Keratinocyte (primary cell): ENCODE measurements around the gene NPFFR1. TPM values are rescaled to one million over a fixed set of nuclear protein-coding genes. Genes with fewer than 3 reads are reported as not detected.

Experiments
- DNase-seq: peaks from one replicate; pipeline ENCODE4 v3.0.0-alpha.2; 2011; ENCODE audit warnings: low read depth, missing footprints, low spot score
- FAIRE-seq: peaks from 2 replicates; lab custom pipeline; 2011; peaks lifted over from hg19 to GRCh38; lab: Jason Lieb, UNC
- H2AFZ ChIP-seq: 2 replicates; pipeline ENCODE4 v1.6.0; 2012; ENCODE audit warnings: low read length, control low read depth, inconsistent platforms; ENCODE audit not compliant: control insufficient read depth
- H3K27ac ChIP-seq: 2 replicates; pipeline ENCODE4 v1.5.1; 2011; ENCODE audit warnings: low read length; ENCODE audit not compliant: control insufficient read depth, insufficient read depth
- H3K27me3 ChIP-seq: 3 replicates; pipeline ENCODE4 v1.6.0; 2011; ENCODE audit warnings: low read length; ENCODE audit not compliant: control insufficient read depth, insufficient read depth; ENCODE audit errors: extremely low read depth
- H3K36me3 ChIP-seq, 2 experiments: 2 replicates in 1 of 2; 3 replicates in 1 of 2; pipeline ENCODE4 v1.5.1; 2011; ENCODE audit warnings: low read length in 2 of 2, mild to moderate bottlenecking in 1 of 2; ENCODE audit not compliant: control insufficient read depth in 2 of 2, insufficient read depth in 2 of 2; ENCODE audit errors: extremely low read depth in 1 of 2
- H3K4me1 ChIP-seq: 3 replicates; pipeline ENCODE4 v1.5.1; 2011; ENCODE audit warnings: low read length; ENCODE audit not compliant: control insufficient read depth, insufficient read depth; ENCODE audit errors: extremely low read depth
- H3K4me2 ChIP-seq: 3 replicates; pipeline ENCODE4 v1.6.0; 2011; ENCODE audit warnings: low read depth, low read length; ENCODE audit not compliant: control insufficient read depth, insufficient read depth; ENCODE audit errors: extremely low read depth
- H3K4me3 ChIP-seq, 3 experiments: fragments of 200-600 bp in 1 of 3; sonication (generic) in 1 of 3; 2 replicates in 2 of 3; 3 replicates in 1 of 3; pipeline ENCODE4 v1.5.1; 2011 to 2016; ENCODE audit warnings: low read length in 3 of 3, mild to moderate bottlenecking in 3 of 3, control low read depth in 2 of 3, inconsistent platforms in 1 of 3, low read depth in 1 of 3, mixed read lengths in 1 of 3, mixed run types in 1 of 3, moderate library complexity in 1 of 3; ENCODE audit not compliant: control insufficient read depth in 2 of 3, insufficient read depth in 2 of 3; ENCODE audit errors: extremely low read depth in 1 of 3
- H3K79me2 ChIP-seq: 2 replicates; pipeline ENCODE4 v1.6.0; 2012; ENCODE audit warnings: low read length; ENCODE audit not compliant: control insufficient read depth, insufficient read depth
- H3K9ac ChIP-seq: 3 replicates; pipeline ENCODE4 v1.6.0; 2011; ENCODE audit warnings: low read length; ENCODE audit not compliant: control insufficient read depth, insufficient read depth; ENCODE audit errors: extremely low read depth
- H3K9me1 ChIP-seq: 3 replicates; pipeline ENCODE4 v1.6.0; 2011; ENCODE audit warnings: low read length; ENCODE audit not compliant: control insufficient read depth, insufficient read depth; ENCODE audit errors: extremely low read depth
- H3K9me3 ChIP-seq: 2 replicates; pipeline ENCODE4 v1.5.1; 2012; ENCODE audit warnings: low read depth, low read length; ENCODE audit not compliant: control insufficient read depth
- H4K20me1 ChIP-seq: 3 replicates; pipeline ENCODE4 v1.6.0; 2011; ENCODE audit warnings: low read length; ENCODE audit not compliant: control insufficient read depth, insufficient read depth; ENCODE audit errors: extremely low read depth
- CTCF ChIP-seq, 3 experiments: IDR thresholded peaks in 1 of 3; conservative IDR thresholded peaks in 1 of 3; optimal IDR thresholded peaks in 1 of 3; 2 replicates in 2 of 3; 3 replicates in 1 of 3; pipeline versions ENCODE3 to v1.5.1; 2011; ENCODE audit warnings: low read length in 3 of 3, mild to moderate bottlenecking in 3 of 3, moderate library complexity in 2 of 3, control low read depth in 1 of 3, inconsistent platforms in 1 of 3; ENCODE audit not compliant: insufficient read depth in 2 of 3; ENCODE audit errors: extremely low read depth in 1 of 3
- EZH2 ChIP-seq: IDR thresholded peaks from one replicate; pipeline ENCODE4 v1.6.1; 2012; ENCODE audit warnings: inconsistent platforms, mild to moderate bottlenecking, low read length, moderate library complexity
- dilution Hi-C: fragments of 300-500 bp; cut with MboI; formaldehyde crosslinking; loops from one replicate; pipeline ENCODE4 v1.7.0; 2020; ENCODE audit warnings: low sequenced_read_pairs; ENCODE audit not compliant: extremely low pct_ligation_motif_present
- polyA plus RNA-seq, 5 experiments: library from polyadenylated mRNA; depleted of rRNA in 3 of 5; stranded (reverse) in 3 of 5; stranded (forward) in 1 of 5; unstranded in 1 of 5; fragments of >200 nt; gene quantifications; 1 replicate in 1 of 5; 2 replicates in 3 of 5; 3 replicates in 1 of 5; pipeline versions ENCODE4 v1.2.1 to v1.2.3, GENCODE V29; 2011 to 2012; ENCODE audit warnings: missing spikeins in 2 of 5, low read depth in 1 of 5, low replicate concordance in 1 of 5

Gene NPFFR1
- polyA plus RNA-seq, 1 donor (not counting 4 experiments of a cell fraction or from before 2014, with no cell fraction given): not detected

GRCh38 chr10:70317943-70318318 is 34.1 kb upstream of the NPFFR1 start:
- Histone ChIP-seq H2AFZ (no peak overlapping the region), H3K79me2 (no peaks in the 10 kb centered on the region), H3K27me3 (no peaks in the 10 kb centered on the region), H3K4me2 (no peak overlapping the region), H3K9me3 (no peaks in the 10 kb centered on the region), H3K4me3 (no peak overlapping the region), H4K20me1 (no peaks in the 10 kb centered on the region), H3K9ac (no peak overlapping the region), H3K36me3 (no peaks in the 10 kb centered on the region), H3K27ac (no peak overlapping the region), H3K9me1 (no peaks in the 10 kb centered on the region), H3K4me1 (no peaks in the 10 kb centered on the region)
- dilution Hi-C loops: no loop called here
- DNase-seq: no peak
- no peak for TF ChIP-seq EZH2
- TF ChIP-seq CTCF (optimal IDR thresholded peaks at IDR 0.05 in 1 of 3, IDR thresholded peaks at IDR 0.05 in 1 of 3, conservative IDR thresholded peaks at IDR 0.05 in 1 of 3; ENCODE audit: extremely low read depth in 1 of 3, insufficient read depth in 2 of 3, low read length in 3 of 3): no peak
- FAIRE-seq: no peak

GRCh38 chr10:70317272-70317942 is 33.6 kb upstream of the NPFFR1 start:
- H3K9me3 ChIP-seq: no peaks in the 10 kb centered on the region
- H3K9ac ChIP-seq: no peak overlapping the region
- no peaks in the 10 kb centered on the region for H3K36me3 ChIP-seq
- no peaks in the 10 kb centered on the region for H3K27me3 ChIP-seq
- DNase-seq: no peak
- no peak for FAIRE-seq
- no peak overlapping the region for H3K27ac ChIP-seq
- no peak overlapping the region for H3K4me3 ChIP-seq
- no peaks in the 10 kb centered on the region for H4K20me1 ChIP-seq
- no peak for TF ChIP-seq EZH2
- TF ChIP-seq CTCF (optimal IDR thresholded peaks at IDR 0.05 in 1 of 3, IDR thresholded peaks at IDR 0.05 in 1 of 3, conservative IDR thresholded peaks at IDR 0.05 in 1 of 3; ENCODE audit: extremely low read depth in 1 of 3, insufficient read depth in 2 of 3, low read length in 3 of 3): no peak
- H2AFZ ChIP-seq: no peak overlapping the region
- H3K79me2 ChIP-seq: no peaks in the 10 kb centered on the region
- no peak overlapping the region for H3K4me2 ChIP-seq
- dilution Hi-C loops: no loop called here
- no peaks in the 10 kb centered on the region for H3K4me1 ChIP-seq
- no peaks in the 10 kb centered on the region for H3K9me1 ChIP-seq
